ENCODE results near the gene YWHAG.
"Not testable (repeated sequence)": the region's sequence is repeated elsewhere in the genome, so short reads cannot be mapped to it uniquely, and the experiment has no call there.

The YWHAG gene

GRCh38 chr7:76380623-76380966 is 21.8 kb upstream of the YWHAG start:
- no peak for DNase-seq (ENCODE audit: low spot score)

GRCh38 chr7:76377186-76377918 is 18.6 kb upstream of the YWHAG start:
- no peak for DNase-seq (ENCODE audit: low spot score)

DNA sequence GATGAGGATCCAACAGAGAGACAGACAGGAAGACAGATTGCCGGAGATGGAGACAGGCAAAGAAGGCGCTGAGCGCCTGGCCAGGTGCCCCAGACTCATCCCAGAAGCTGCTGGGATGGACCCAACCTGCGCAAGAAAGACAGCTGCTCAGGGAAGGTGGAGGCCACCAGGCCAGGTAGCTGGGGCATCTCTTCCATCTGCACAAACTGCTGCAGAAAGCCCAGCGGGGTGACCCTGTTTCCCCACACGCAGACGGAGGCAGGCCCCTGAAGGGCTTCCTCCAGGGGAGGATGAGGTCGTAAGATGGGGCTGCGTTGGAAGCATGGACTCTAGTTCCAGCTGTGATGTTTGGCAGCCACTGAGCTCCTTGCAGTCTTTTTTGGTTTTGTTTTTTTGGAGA is 16.5 kb upstream of the YWHAG start:
- no peak for DNase-seq (ENCODE audit: low spot score)

DNA sequence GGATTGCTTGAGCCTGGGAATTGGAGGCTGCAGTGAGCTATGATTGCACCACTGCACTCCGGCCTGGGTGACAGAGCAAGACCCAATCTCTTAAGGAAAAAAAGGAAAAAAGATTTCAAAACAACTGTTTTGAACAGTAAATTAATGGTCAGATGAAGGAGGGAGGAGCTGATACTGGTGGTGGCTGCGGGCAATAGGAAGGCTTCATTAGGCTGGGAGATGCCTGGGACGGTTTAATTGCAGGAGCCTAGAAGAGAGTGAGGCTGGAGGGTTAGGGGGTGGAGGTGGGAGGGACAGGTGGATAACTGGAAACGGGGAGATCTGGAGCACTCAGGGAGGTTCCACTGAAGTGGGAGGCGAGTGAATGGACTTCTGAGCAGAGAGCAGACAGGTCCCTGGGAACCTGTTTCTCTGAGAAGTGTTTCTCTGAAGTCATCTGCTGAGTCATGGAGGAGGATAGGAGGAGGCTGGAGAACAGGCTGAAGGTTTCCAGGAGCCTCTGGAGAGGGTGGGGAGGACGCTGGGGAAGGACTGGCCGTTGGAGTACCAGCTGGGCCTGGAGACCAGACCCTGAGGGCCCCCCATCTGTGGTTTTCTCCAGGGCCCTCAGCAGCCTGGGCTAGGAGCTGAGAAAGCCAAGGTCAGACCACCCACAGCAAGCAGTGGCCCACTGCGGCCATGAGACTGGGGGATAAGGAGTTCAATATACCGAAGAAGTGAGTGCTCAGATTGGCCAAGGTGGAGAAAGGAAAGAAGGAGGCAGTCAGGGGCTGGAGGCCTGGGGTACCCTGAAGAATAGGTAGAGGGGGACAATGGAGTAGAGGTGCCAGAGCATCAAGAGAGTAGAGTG is 14.4 kb upstream of the YWHAG start:
- no peak for DNase-seq (ENCODE audit: low spot score)

- no peak for DNase-seq (ENCODE audit: low spot score)
These were observed 12.6 kb upstream of the YWHAG start for GRCh38 chr7:76371396-76371795.

- DNase-seq (ENCODE audit: low spot score), result no peak
These were observed 10.2 kb upstream of the YWHAG start for GRCh38 chr7:76369018-76369417.

DNA sequence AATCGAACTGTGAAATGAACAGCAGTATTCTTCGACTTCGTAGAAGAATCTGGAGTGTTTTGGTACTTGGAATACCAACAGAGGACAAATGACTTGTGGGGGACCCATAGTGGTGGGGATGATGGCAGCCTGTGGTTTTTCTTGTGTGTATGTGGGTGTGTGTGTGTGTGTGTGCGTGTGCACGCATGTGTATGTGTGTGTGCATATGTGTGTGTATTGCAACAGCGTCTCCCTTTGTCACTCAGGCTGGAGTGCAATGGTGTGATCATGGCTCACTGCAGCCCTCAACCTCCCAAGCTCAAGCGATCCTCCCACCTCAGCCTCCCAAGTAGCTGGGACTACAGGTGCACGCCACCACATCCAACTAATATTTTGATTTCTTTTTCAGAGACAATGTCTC is 9.4 kb upstream of the YWHAG start:
- no peak for DNase-seq (ENCODE audit: low spot score)

- DNase-seq (ENCODE audit: low spot score), result peak; percentile 64
These were observed 5.4 kb upstream of the YWHAG start for GRCh38 chr7:76364198-76364584.

DNA sequence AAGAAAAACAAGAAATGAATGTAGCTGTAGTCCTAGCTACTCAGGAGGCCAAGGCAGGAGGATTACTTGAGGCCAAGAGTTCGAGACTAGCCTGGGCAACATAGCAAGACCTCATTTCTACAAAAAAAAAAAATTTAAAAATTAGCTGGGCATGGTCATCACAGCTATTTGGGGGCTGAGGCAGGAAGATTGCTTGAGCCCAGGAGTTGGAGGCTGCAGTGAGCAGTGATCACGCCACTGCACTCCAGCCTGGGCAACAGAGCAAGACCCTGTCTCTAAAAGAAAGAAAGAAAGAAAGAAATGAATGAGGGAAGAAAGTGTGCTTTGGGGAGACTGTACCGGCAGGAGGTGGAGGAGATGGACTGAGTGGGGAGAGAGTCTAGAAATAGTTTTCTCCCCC is 5.0 kb upstream of the YWHAG start:
- not testable (repeated sequence) for DNase-seq (ENCODE audit: low spot score)

DNA sequence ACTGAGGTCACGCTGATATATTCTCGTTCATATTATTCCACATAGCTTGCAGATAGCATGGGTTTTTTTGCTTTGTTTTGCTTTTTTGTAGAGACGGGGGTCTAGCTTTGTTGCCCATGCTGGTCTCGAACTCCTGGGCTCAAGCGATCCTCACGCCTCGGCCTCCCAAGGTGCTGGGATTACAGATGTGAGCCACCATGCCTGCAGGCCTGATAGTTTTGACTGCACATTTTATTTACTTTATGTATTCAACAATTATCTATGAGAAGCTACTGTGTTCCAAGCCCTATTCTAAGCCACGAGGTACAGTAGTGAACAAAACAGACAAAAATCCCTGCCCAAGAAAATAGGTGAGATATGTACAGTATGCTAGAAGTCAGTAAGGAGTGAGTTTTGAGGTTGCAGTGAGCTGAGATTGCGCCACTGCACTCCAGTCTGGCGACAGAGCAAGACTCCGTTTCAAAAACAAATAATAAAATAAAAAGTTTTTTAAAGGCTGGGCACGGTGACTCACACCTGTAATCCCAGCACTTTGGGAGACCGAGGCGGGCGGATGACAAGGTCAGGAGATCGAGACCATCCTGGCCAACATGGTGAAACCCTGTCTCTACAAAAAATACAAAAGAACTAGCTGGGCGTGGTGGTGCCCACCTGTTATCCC is 1.3 kb upstream of the YWHAG start:
- DNase-seq (ENCODE audit: low spot score), result no peak

GRCh38 chr7:76359111-76359977 is 553 bp upstream of the YWHAG start:
- DNase-seq (ENCODE audit: low spot score), result peak; percentile 99

DNA sequence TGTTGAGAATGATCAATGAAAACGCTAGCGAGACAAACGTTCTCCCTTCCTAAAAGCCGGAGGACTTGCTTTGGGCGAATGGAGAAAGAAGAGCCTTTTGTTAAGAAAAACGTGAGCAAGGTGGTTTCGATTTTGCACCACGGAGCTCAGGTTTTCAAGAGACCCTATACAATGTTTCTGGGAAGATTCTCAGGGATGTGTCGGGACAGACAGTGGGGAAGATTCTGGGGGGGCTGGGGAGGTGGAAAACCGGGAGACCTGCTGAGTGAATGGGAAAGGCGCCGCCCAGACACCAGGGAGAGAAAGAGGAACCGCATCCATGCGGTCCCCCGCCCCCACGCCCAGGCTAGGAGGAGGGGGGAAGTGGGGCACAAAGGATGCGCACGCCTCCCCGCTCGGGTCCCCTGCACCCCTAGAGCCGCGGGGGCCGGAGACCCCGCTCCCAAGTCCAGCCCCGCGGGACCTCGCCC is 745 bp downstream of the YWHAG start:
- DNase-seq (ENCODE audit: low spot score), result peak; percentile 82

GRCh38 chr7:76357475-76358010 is 1.2 kb downstream of the YWHAG start:
- DNase-seq (ENCODE audit: low spot score), result no peak

DNA sequence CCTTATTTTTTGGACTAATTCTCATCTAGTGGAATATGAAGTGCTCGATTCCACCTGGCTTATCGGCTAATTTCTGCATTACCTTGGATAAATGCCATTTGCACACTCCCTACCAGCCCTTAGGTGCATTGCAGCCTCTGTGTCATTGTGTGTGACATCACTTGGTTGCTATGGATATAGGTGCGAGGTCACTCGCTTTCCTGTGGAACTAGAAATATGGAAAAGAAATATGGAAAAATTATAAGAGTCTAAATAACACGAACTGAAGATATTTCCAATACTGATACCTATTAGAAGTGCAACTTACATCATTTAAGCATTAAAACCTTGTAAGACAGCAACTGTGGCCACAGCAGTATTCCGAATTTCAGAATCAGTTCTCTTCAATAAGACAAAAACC is 2.0 kb downstream of the YWHAG start:
- no peak for DNase-seq (ENCODE audit: low spot score)

DNA sequence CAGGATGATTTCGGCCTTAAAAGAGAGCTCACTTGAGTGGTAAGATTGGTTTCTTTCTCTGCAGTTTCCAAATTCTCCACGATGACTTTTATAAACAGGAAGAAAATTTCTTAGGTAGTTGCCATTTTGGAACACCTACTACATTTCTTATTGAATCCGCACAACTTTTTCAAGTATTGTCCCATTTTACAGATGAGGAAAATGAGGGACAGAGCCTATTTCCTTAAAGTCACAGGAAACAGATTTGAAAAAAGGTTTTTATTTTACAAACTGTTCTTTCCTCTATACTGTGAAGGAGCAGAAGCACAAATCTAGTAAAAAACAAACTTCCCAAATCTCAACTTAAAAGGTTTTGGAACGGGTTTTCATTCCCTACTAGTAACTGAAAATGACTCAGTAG is 2.7 kb downstream of the YWHAG start:
- DNase-seq (ENCODE audit: low spot score), result no peak

GRCh38 chr7:76354981-76355730 is 3.6 kb downstream of the YWHAG start:
- peak; percentile 64 for DNase-seq (ENCODE audit: low spot score)

GRCh38 chr7:76354516-76354915 is 4.3 kb downstream of the YWHAG start:
- DNase-seq (ENCODE audit: low spot score), result no peak

DNA sequence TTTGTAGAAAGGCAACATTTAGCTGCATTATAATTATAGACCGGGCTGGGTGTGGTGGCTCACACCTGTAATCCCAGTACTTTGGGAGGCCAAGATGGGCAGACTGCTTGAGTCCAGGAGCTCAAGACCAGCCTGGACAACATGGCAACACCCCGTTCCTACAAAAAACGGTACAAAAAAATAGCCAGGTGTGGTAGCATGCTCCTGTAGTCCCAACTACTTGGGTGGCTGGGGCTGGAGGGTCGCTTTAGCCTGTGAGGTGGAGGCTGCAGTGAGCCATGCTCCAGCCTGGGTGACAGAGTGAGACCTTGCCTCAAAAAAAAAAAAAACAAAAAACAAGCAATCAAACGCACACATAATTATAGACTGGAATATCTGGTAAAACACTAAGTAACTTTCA is 5.0 kb downstream of the YWHAG start:
- DNase-seq (ENCODE audit: low spot score), result no peak

GRCh38 chr7:76352193-76352592 is 6.6 kb downstream of the YWHAG start:
- DNase-seq (ENCODE audit: low spot score), result no peak

GRCh38 chr7:76351372-76351771 is 7.4 kb downstream of the YWHAG start:
- DNase-seq (ENCODE audit: low spot score), result no peak

DNA sequence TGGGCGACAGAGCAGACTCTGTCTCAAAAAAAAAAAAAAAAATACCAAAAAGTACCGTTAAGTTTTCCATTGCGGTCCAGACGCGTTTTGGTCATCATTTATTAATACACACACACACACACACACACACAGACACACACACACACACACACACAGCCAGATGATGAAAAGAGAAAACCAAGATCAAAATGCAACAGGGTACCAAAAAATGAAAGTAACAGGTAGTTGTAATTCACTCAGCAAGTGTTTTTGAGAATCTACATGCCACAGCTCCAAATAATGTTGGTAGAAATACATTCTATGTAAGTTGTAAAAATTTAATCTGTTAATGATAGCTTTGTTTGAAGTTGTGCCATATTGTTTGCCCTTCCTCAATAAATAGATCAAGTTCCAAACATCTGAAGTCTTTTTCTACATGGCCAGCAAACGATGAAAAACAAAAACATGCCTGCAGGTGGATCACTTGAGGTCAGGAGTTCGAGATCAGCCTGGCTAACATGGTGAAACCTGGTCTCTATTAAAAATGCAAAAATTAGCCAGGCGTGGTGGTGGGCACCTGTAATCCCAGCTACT is 9.4 kb downstream of the YWHAG start:
- DNase-seq (ENCODE audit: low spot score), result no peak

Data from Ammon's horn (tissue), 1 donor.